ENCODE measurements around the gene NRG3. TPM values are rescaled to one million over a fixed set of nuclear protein-coding genes. Genes with fewer than 3 reads are reported as not detected.

Gene NRG3
- total and polyA plus RNA-seq, 2 of the 8 experiments (the other 6 are each of a cell fraction or from before 2014, with no cell fraction given): 4.2 to 5.0 TPM

DNA sequence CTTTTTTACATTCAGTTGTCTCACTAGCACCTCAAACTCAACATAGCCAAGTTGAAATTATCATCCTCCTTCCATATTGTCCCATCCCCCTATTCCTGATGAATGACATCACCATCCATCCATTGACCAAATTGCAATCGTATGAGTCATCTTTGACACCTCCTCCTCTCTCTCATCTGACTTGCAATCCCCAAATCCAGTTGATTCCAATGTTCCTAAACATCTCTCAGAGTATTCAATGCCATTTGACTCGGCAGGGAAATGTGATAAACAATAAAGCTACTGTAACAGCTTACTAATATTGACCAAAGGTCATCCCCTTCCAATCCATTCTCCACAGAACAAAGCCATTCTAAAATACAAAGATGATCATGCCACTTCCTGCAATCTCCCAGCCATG is 1047.8 kb downstream of the NRG3 start:
- no peaks in the 10 kb centered on the region for H3K79me1 ChIP-seq (ENCODE audit: low read depth, low read length)
- peaks cover 0 to 1% (median 0%) of the 10 kb centered on the region in 4 experiments; a peak in 1 of 7 replicates for H3K27me3 ChIP-seq (replicated peaks in 1 of 4; ENCODE audit: control insufficient read depth in 3 of 4, extremely low read depth in 1 of 4, insufficient read depth in 3 of 4, low read length in 3 of 4)
- H2BK120ac ChIP-seq (replicated peaks; ENCODE audit: low read depth, low read length): no peak overlapping the region
- TF ChIP-seq, protein P1, sequence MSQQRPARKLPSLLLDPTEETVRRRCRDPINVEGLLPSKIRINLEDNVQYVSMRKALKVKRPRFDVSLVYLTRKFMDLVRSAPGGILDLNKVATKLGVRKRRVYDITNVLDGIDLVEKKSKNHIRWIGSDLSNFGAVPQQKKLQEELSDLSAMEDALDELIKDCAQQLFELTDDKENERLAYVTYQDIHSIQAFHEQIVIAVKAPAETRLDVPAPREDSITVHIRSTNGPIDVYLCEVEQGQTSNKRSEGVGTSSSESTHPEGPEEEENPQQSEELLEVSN (IDR thresholded peaks at IDR 0.05): no peak
- TF ChIP-seq JUND (IDR thresholded peaks at IDR 0.05; ENCODE audit: low read length) (peak; percentile 54; the same call in 1 of the 2 replicates), CHD1 (IDR thresholded peaks at IDR 0.05; ENCODE audit: low read depth, low read length) (no peak), CBX5 (IDR thresholded peaks at IDR 0.05; ENCODE audit: low read depth, low read length) (no peak)
- H3K4me1 ChIP-seq (replicated peaks in 1 of 4; ENCODE audit: control insufficient read depth in 3 of 4, insufficient read depth in 4 of 4, low read length in 3 of 4): no peaks in the 10 kb centered on the region
- H3K4me3 ChIP-seq (ENCODE audit: extremely low read depth in 1 of 4, insufficient read depth in 2 of 4, low read depth in 3 of 4, low read length in 4 of 4): no peak overlapping the region
- no peak overlapping the region for H3K23ac ChIP-seq (ENCODE audit: insufficient read length)
- WGBS, 2 experiments (ENCODE audit: extremely low coverage in 1 of 2, insufficient coverage in 1 of 2, insufficient read length in 1 of 2, insufficient replicate concordance in 2 of 2, low coverage in 1 of 2, low lambda C conversion rate in 2 of 2, missing lambda C conversion rate in 1 of 2): 90% methylated on average over 2 of the region's 2 CpGs; no CpG with 5 or more reads in 1 of the 2 experiments
- H4K20me1 ChIP-seq (replicated peaks in 1 of 2; ENCODE audit: control insufficient read depth in 1 of 2, insufficient read depth in 2 of 2, low read length in 2 of 2): no peaks in the 10 kb centered on the region
- H2BK15ac ChIP-seq (ENCODE audit: low read length): no peak overlapping the region
- H4K8ac ChIP-seq (ENCODE audit: extremely low read depth, insufficient read depth, low read length): no peak overlapping the region
- FAIRE-seq (no peak), DNase-seq (ENCODE audit: low read depth in 1 of 2, low spot score in 2 of 2) (no peak)
- no peak overlapping the region for H3K9ac ChIP-seq (replicated peaks in 1 of 4; ENCODE audit: extremely low read depth in 1 of 4, low read depth in 3 of 4, low read length in 3 of 4)
- H2AK5ac ChIP-seq (ENCODE audit: low read depth, low read length): no peak overlapping the region
- ChIA-PET POLR2A (ENCODE audit: partially characterized antibody) (no interaction called here), CTCF (ENCODE audit: partially characterized antibody) (interaction anchor here (0.5 to 1.5 kb wide), 3 partner anchors 12 to 948 kb away, joined by 3 to 4 read pairs (median 4); no protein-coding TSS in a partner anchor)
- H2BK12ac ChIP-seq (ENCODE audit: low read depth, low read length): no peak overlapping the region
- no peak overlapping the region for H3K27ac ChIP-seq (ENCODE audit: low read depth, low read length)
- H2BK5ac ChIP-seq (ENCODE audit: low read depth, low read length): no peak overlapping the region
- no peak overlapping the region for H4K91ac ChIP-seq (replicated peaks; ENCODE audit: insufficient read length, low read length)
- H3K9me3 ChIP-seq (ENCODE audit: insufficient read depth in 2 of 2, low read depth in 1 of 2, low read length in 1 of 2): peaks cover 2 to 3% of the 10 kb centered on the region in 2 experiments; a peak in 1 of 4 replicates
- no peak overlapping the region for H3K18ac ChIP-seq (ENCODE audit: extremely low read depth, low read length)
- no peak overlapping the region for H3K4me2 ChIP-seq (ENCODE audit: insufficient read depth in 1 of 2, low read depth in 2 of 2, low read length in 2 of 2)
- no peak overlapping the region for H2AFZ ChIP-seq (ENCODE audit: low read length)
- H2BK20ac ChIP-seq (ENCODE audit: low read length): no peak overlapping the region
- H3K14ac ChIP-seq (ENCODE audit: insufficient read length): no peak overlapping the region
- H3K56ac ChIP-seq (replicated peaks; ENCODE audit: insufficient read length, low read depth, low read length): no peak overlapping the region
- H4K5ac ChIP-seq (ENCODE audit: insufficient read length, low read depth, low read length): no peak overlapping the region
- H3K36me3 ChIP-seq (ENCODE audit: control insufficient read depth in 2 of 4, insufficient read depth in 4 of 4, low read length in 3 of 4): no peaks in the 10 kb centered on the region
- H3K4ac ChIP-seq (replicated peaks; ENCODE audit: insufficient read length, low read depth, low read length): no peak overlapping the region
- H3K79me2 ChIP-seq (ENCODE audit: control insufficient read depth in 1 of 2, insufficient read depth in 2 of 2, low read length in 2 of 2): no peaks in the 10 kb centered on the region
- H3K23me2 ChIP-seq (ENCODE audit: low read depth, low read length): no peaks in the 10 kb centered on the region
